Hepatocyte (in vitro differentiated cells): ENCODE results near the gene AGAP1.

Experiments
- EZH2 ChIP-seq: fragments of 200-600 bp; sonication (generic); IDR thresholded peaks from 2 replicates; pipeline ENCODE4 v1.6.1; 2016; ENCODE audit warnings: antibody characterized with exemption, mild to moderate bottlenecking, borderline replicate concordance
- TF ChIP-seq, protein P1 (sequence below): fragments of 200-600 bp; sonication (generic); IDR thresholded peaks from 2 replicates; pipeline ENCODE4 v1.5.1; 2016; ENCODE audit warnings: antibody characterized with exemption, mild to moderate bottlenecking; ENCODE audit not compliant: poor library complexity

DNA sequence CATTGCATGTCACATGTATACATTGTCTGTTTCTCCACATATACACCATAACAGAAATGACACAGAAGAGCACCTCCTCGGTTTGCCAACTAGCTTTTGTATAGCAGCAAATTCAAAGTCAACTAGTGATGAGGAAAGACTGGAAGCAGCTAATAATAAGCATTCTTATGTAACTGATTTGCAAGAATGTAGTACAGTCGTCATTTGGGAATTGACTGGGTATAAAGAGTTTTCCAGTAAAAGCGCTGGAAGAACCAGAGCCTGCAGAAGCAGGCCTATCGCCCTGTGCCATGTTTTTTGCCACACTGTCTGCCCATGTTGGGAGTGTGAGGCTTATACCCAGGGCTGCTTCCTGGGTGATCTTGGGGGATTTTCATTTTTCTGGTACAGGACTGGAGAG, 363.8 kb downstream of the AGAP1 start:
- TF ChIP-seq, protein P1, sequence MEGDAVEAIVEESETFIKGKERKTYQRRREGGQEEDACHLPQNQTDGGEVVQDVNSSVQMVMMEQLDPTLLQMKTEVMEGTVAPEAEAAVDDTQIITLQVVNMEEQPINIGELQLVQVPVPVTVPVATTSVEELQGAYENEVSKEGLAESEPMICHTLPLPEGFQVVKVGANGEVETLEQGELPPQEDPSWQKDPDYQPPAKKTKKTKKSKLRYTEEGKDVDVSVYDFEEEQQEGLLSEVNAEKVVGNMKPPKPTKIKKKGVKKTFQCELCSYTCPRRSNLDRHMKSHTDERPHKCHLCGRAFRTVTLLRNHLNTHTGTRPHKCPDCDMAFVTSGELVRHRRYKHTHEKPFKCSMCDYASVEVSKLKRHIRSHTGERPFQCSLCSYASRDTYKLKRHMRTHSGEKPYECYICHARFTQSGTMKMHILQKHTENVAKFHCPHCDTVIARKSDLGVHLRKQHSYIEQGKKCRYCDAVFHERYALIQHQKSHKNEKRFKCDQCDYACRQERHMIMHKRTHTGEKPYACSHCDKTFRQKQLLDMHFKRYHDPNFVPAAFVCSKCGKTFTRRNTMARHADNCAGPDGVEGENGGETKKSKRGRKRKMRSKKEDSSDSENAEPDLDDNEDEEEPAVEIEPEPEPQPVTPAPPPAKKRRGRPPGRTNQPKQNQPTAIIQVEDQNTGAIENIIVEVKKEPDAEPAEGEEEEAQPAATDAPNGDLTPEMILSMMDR = no peak
- TF ChIP-seq EZH2 = no peak
